HEK293 (cell line): ENCODE results near the gene DPRX.

Experiments
- CTCF ChIA-PET: fragments of 350-600 bp; formaldehyde crosslinking; extraction: SDS; loops from one replicate; lab custom pipeline; 2021; ENCODE audit warnings: antibody characterized with exemption; lab: Yijun Ruan, JAX
- POLR2A ChIA-PET: fragments of 300-600 bp; formaldehyde crosslinking; extraction: SDS; loops from one replicate; lab custom pipeline; 2020; ENCODE audit warnings: antibody characterized with exemption, inconsistent platforms; lab: Yijun Ruan, JAX
- H3K27ac ChIP-seq: fragments of 200-500 bp; sonication (Bioruptor generic); 2 replicates; pipeline ENCODE4 v1.5.1; 2014; ENCODE audit warnings: low read depth, low read length, control low read depth, inconsistent platforms; ENCODE audit errors: extremely low read depth
- H3K36me3 ChIP-seq, 2 experiments: fragments of 200-500 bp in 1 of 2; sonication (Bioruptor generic) in 1 of 2; 1 replicate in 1 of 2; 2 replicates in 1 of 2; pipeline ENCODE4 v1.5.1; 2014 to 2017; ENCODE audit warnings: inconsistent platforms in 2 of 2, low read length in 2 of 2; ENCODE audit not compliant: control insufficient read depth in 2 of 2, insufficient read depth in 1 of 2
- H3K4me1 ChIP-seq: fragments of 200-500 bp; sonication (Bioruptor generic); 2 replicates; pipeline ENCODE4 v1.5.1; 2014; ENCODE audit warnings: mild to moderate bottlenecking, low read length, inconsistent platforms; ENCODE audit not compliant: control insufficient read depth, insufficient read depth
- H3K4me3 ChIP-seq: 2 replicates; pipeline ENCODE4 v1.5.1; 2011; ENCODE audit warnings: low read depth, mild to moderate bottlenecking, control low read depth, low read length, moderate library complexity
- H3K9me3 ChIP-seq: fragments of 200-500 bp; sonication (Bioruptor generic); 2 replicates; pipeline ENCODE4 v1.5.1; 2014; ENCODE audit warnings: low read depth, low read length, inconsistent platforms; ENCODE audit not compliant: control insufficient read depth, insufficient read depth
- EGR2 ChIP-seq: fragments of 450-650 bp; formaldehyde crosslinking; IDR thresholded peaks from 2 replicates; pipeline ENCODE4 v1.5.1; 2016; ENCODE audit warnings: low read depth, missing biosample characterization, missing genetic modification characterization
- HOXA7 ChIP-seq: sonication (generic); formaldehyde crosslinking; IDR thresholded peaks from 2 replicates; pipeline ENCODE4 v1.8.1; 2022; ENCODE audit warnings: missing genetic modification reagents, borderline replicate concordance
- KLF1 ChIP-seq: fragments of 450-650 bp; formaldehyde crosslinking; IDR thresholded peaks from 2 replicates; pipeline ENCODE4 v1.5.1; 2016; ENCODE audit warnings: missing biosample characterization, missing genetic modification characterization
- PBX3 ChIP-seq: sonication (generic); formaldehyde crosslinking; IDR thresholded peaks from 2 replicates; pipeline ENCODE4 v1.8.1; 2022; ENCODE audit warnings: mild to moderate bottlenecking, moderate library complexity, missing genetic modification reagents
- RBAK ChIP-seq: fragments of 450-650 bp; formaldehyde crosslinking; IDR thresholded peaks from 2 replicates; pipeline ENCODE4 v1.5.1; 2016; ENCODE audit warnings: missing biosample characterization, missing genetic modification characterization
- ZFP41 ChIP-seq: fragments of 450-650 bp; formaldehyde crosslinking; IDR thresholded peaks from 2 replicates; pipeline ENCODE4 v1.5.1; 2016; ENCODE audit warnings: missing biosample characterization, missing genetic modification characterization, borderline replicate concordance
- ZNF133 ChIP-seq: fragments of 450-650 bp; formaldehyde crosslinking; IDR thresholded peaks from 2 replicates; pipeline ENCODE4 v1.5.1; 2016; ENCODE audit warnings: missing biosample characterization, missing genetic modification characterization
- ZNF169 ChIP-seq: fragments of 450-650 bp; formaldehyde crosslinking; IDR thresholded peaks from 2 replicates; pipeline ENCODE4 v1.5.1; 2016; ENCODE audit warnings: missing biosample characterization, missing genetic modification characterization
- ZNF280C ChIP-seq: fragments of 450-650 bp; formaldehyde crosslinking; IDR thresholded peaks from 2 replicates; pipeline ENCODE4 v1.5.1; 2016; ENCODE audit warnings: missing biosample characterization, missing genetic modification characterization
- ZNF335 ChIP-seq: fragments of 450-650 bp; formaldehyde crosslinking; conservative IDR thresholded peaks from 2 replicates; pipeline ENCODE4 v1.5.1; 2016; ENCODE audit warnings: missing biosample characterization, missing genetic modification characterization
- ZNF404 ChIP-seq: fragments of 450-650 bp; formaldehyde crosslinking; IDR thresholded peaks from 2 replicates; pipeline ENCODE4 v1.5.1; 2017; ENCODE audit warnings: missing biosample characterization, missing genetic modification characterization
- ZNF449 ChIP-seq: fragments of 450-650 bp; formaldehyde crosslinking; IDR thresholded peaks from 2 replicates; pipeline ENCODE4 v1.5.1; 2017; ENCODE audit warnings: missing biosample characterization, mild to moderate bottlenecking, missing genetic modification characterization, moderate library complexity
- ZNF529 ChIP-seq: fragments of 450-650 bp; formaldehyde crosslinking; IDR thresholded peaks from 2 replicates; pipeline ENCODE4 v1.5.1; 2017; ENCODE audit warnings: missing genetic modification characterization, missing biosample characterization; ENCODE audit not compliant: insufficient replicate concordance
- ZNF677 ChIP-seq: fragments of 450-650 bp; IDR thresholded peaks from 2 replicates; pipeline ENCODE4 v1.5.0; 2018; ENCODE audit warnings: missing biosample characterization, mild to moderate bottlenecking, missing genetic modification characterization, moderate library complexity
- ZNF768 ChIP-seq: fragments of 450-650 bp; formaldehyde crosslinking; IDR thresholded peaks from 2 replicates; pipeline ENCODE4 v1.5.1; 2018; ENCODE audit warnings: missing biosample characterization, mild to moderate bottlenecking, missing genetic modification characterization
- ZSCAN16 ChIP-seq: fragments of 450-650 bp; formaldehyde crosslinking; IDR thresholded peaks from 2 replicates; pipeline ENCODE4 v1.5.1; 2016; ENCODE audit warnings: missing biosample characterization, missing genetic modification characterization
- TF ChIP-seq, protein P1 (sequence below): fragments of 450-650 bp; formaldehyde crosslinking; IDR thresholded peaks from 2 replicates; pipeline ENCODE4 v1.5.1; 2017; ENCODE audit warnings: missing biosample characterization, missing genetic modification characterization
- TF ChIP-seq, protein P2 (sequence below): fragments of 450-650 bp; formaldehyde crosslinking; IDR thresholded peaks from 2 replicates; pipeline ENCODE4 v1.5.1; 2016; ENCODE audit warnings: missing biosample characterization, missing genetic modification characterization
- TF ChIP-seq, protein P3 (sequence below): fragments of 450-650 bp; formaldehyde crosslinking; IDR thresholded peaks from 2 replicates; pipeline ENCODE4 v1.5.1; 2016; ENCODE audit warnings: missing biosample characterization, missing genetic modification characterization

Gene DPRX

GRCh38 chr19:53598361-53598760, 33.4 kb upstream of the DPRX start:
- Histone ChIP-seq H3K9me3 (no peaks in the 10 kb centered on the region), H3K36me3 (no peaks in the 10 kb centered on the region), H3K4me1 (no peaks in the 10 kb centered on the region), H3K27ac (no peak overlapping the region), H3K4me3 (no peak overlapping the region)
- ChIA-PET POLR2A (no interaction called here), CTCF (interaction anchor here (0.6 kb wide), 1 partner anchor 38 kb away, joined by 3 read pairs; no protein-coding TSS in a partner anchor)
- TF ChIP-seq ZNF768 (tag by site-specific recombination) (no peak), ZSCAN16 (tag by site-specific recombination) (no peak), ZNF335 (tag by site-specific recombination) (no peak), ZNF677 (tag by site-specific recombination) (no peak), ZNF449 (no peak), ZNF133 (tag by site-specific recombination) (no peak), HOXA7 (no peak), ZNF169 (tag by site-specific recombination) (no peak), RBAK (tag by site-specific recombination) (no peak), PBX3 (CRISPR knock-in tag) (no peak), ZNF529 (no peak), KLF1 (tag by site-specific recombination) (no peak), ZNF404 (tag by site-specific recombination) (no peak), ZFP41 (tag by site-specific recombination) (no peak), ZNF280C (tag by site-specific recombination) (no peak), EGR2 (tag by site-specific recombination) (no peak)
- TF ChIP-seq, protein P1, sequence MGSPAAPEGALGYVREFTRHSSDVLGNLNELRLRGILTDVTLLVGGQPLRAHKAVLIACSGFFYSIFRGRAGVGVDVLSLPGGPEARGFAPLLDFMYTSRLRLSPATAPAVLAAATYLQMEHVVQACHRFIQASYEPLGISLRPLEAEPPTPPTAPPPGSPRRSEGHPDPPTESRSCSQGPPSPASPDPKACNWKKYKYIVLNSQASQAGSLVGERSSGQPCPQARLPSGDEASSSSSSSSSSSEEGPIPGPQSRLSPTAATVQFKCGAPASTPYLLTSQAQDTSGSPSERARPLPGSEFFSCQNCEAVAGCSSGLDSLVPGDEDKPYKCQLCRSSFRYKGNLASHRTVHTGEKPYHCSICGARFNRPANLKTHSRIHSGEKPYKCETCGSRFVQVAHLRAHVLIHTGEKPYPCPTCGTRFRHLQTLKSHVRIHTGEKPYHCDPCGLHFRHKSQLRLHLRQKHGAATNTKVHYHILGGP, result no peak
- TF ChIP-seq, protein P2, sequence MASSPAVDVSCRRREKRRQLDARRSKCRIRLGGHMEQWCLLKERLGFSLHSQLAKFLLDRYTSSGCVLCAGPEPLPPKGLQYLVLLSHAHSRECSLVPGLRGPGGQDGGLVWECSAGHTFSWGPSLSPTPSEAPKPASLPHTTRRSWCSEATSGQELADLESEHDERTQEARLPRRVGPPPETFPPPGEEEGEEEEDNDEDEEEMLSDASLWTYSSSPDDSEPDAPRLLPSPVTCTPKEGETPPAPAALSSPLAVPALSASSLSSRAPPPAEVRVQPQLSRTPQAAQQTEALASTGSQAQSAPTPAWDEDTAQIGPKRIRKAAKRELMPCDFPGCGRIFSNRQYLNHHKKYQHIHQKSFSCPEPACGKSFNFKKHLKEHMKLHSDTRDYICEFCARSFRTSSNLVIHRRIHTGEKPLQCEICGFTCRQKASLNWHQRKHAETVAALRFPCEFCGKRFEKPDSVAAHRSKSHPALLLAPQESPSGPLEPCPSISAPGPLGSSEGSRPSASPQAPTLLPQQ (tag by site-specific recombination), result no peak
- TF ChIP-seq, protein P3, sequence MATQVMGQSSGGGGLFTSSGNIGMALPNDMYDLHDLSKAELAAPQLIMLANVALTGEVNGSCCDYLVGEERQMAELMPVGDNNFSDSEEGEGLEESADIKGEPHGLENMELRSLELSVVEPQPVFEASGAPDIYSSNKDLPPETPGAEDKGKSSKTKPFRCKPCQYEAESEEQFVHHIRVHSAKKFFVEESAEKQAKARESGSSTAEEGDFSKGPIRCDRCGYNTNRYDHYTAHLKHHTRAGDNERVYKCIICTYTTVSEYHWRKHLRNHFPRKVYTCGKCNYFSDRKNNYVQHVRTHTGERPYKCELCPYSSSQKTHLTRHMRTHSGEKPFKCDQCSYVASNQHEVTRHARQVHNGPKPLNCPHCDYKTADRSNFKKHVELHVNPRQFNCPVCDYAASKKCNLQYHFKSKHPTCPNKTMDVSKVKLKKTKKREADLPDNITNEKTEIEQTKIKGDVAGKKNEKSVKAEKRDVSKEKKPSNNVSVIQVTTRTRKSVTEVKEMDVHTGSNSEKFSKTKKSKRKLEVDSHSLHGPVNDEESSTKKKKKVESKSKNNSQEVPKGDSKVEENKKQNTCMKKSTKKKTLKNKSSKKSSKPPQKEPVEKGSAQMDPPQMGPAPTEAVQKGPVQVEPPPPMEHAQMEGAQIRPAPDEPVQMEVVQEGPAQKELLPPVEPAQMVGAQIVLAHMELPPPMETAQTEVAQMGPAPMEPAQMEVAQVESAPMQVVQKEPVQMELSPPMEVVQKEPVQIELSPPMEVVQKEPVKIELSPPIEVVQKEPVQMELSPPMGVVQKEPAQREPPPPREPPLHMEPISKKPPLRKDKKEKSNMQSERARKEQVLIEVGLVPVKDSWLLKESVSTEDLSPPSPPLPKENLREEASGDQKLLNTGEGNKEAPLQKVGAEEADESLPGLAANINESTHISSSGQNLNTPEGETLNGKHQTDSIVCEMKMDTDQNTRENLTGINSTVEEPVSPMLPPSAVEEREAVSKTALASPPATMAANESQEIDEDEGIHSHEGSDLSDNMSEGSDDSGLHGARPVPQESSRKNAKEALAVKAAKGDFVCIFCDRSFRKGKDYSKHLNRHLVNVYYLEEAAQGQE, result no peak
